MM.1S (cell line): ENCODE results near the gene ATXN1.

ENCODE experiments used
- DNase-seq: peaks from one replicate; pipeline ENCODE4 v3.0.0-alpha.2; 2015
- H2AFZ ChIP-seq: fragments of 300-600 bp; sonication (generic); 2 replicates; pipeline ENCODE4 v1.6.0; 2016; ENCODE audit warnings: antibody characterized with exemption, low read length
- H3F3A ChIP-seq: fragments of 300-600 bp; sonication (generic); 2 replicates; pipeline ENCODE4 v1.6.1; 2016; ENCODE audit warnings: mild to moderate bottlenecking, antibody characterized with exemption, low read length, moderate library complexity, mixed read lengths; ENCODE audit not compliant: insufficient read depth
- H3K27ac ChIP-seq: fragments of 300-600 bp; sonication (generic); 2 replicates; pipeline ENCODE4 v1.5.1; 2016; ENCODE audit warnings: mild to moderate bottlenecking, low read length
- H3K27me3 ChIP-seq: fragments of 300-600 bp; sonication (generic); replicated peaks from 2 replicates; pipeline ENCODE4 v1.6.0; 2016; ENCODE audit warnings: low read length; ENCODE audit not compliant: insufficient read depth
- H3K36me3 ChIP-seq: fragments of 300-600 bp; sonication (generic); replicated peaks from 2 replicates; pipeline ENCODE4 v1.6.1; 2016; ENCODE audit warnings: mild to moderate bottlenecking, low read length, mixed read lengths; ENCODE audit not compliant: insufficient read depth
- H3K4me1 ChIP-seq: fragments of 300-600 bp; sonication (generic); 2 replicates; pipeline ENCODE4 v1.6.1; 2016; ENCODE audit warnings: low read length, mixed read lengths
- H3K4me2 ChIP-seq: fragments of 300-600 bp; sonication (generic); 2 replicates; pipeline ENCODE4 v1.6.0; 2016; ENCODE audit warnings: low read depth, low read length
- H3K4me3 ChIP-seq: fragments of 300-600 bp; sonication (generic); 2 replicates; pipeline ENCODE4 v1.5.1; 2016; ENCODE audit warnings: low read length, mixed read lengths
- H3K79me2 ChIP-seq: fragments of 300-600 bp; sonication (generic); 2 replicates; pipeline ENCODE4 v1.6.1; 2016; ENCODE audit warnings: mixed run types, low read length, mixed read lengths
- H3K9ac ChIP-seq: fragments of 300-600 bp; sonication (generic); 2 replicates; pipeline ENCODE4 v1.6.1; 2016; ENCODE audit warnings: low read length, mixed read lengths
- H3K9me2 ChIP-seq: fragments of 300-600 bp; sonication (generic); replicated peaks from 2 replicates; pipeline ENCODE4 v1.6.1; 2016; ENCODE audit warnings: mild to moderate bottlenecking, low read length, mixed read lengths; ENCODE audit not compliant: insufficient read depth
- H3K9me3 ChIP-seq: fragments of 300-600 bp; sonication (generic); replicated peaks from 2 replicates; pipeline ENCODE4 v1.6.1; 2016; ENCODE audit warnings: mild to moderate bottlenecking, low read length, mixed read lengths; ENCODE audit not compliant: insufficient read depth
- H4K20me1 ChIP-seq: fragments of 300-600 bp; sonication (generic); 2 replicates; pipeline ENCODE4 v1.6.1; 2016; ENCODE audit warnings: mild to moderate bottlenecking, low read length, moderate library complexity, mixed read lengths; ENCODE audit not compliant: insufficient read depth
- EZH2 ChIP-seq: fragments of 300-600 bp; sonication (generic); optimal IDR thresholded peaks from 2 replicates; pipeline ENCODE3; 2017; ENCODE audit warnings: low read depth, mild to moderate bottlenecking, antibody characterized with exemption, low read length, mixed read lengths
- EZH2phosphoT487 ChIP-seq: fragments of 300-600 bp; sonication (generic); IDR thresholded peaks from 2 replicates; pipeline ENCODE4 v1.6.1; 2018; ENCODE audit warnings: antibody characterized with exemption, low read length
- TF ChIP-seq, protein P1 (sequence below): fragments of 300-600 bp; sonication (generic); IDR thresholded peaks from 2 replicates; pipeline ENCODE4 v1.5.1; 2016; ENCODE audit warnings: antibody characterized with exemption, low read length, mixed read lengths

The ATXN1 gene

DNA sequence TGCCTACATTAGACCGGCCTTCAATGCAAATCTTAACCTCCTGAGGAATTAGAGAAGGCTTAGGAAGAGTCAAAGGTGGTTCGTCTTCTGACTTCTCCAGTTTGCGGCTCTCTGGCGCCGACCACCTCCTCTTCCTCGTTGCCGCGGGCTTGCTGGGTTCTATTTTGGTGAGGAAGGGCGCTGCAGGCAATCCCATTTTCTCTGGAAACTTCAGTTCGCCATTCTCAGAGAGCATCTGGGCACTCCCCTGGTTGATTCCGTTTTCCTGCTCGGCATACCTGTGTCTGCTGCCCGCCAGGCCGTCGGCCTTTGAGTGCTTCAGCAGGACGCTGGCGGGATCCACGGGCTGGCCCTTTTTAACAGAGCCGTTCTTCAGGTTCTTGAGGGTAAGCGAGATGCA is 454.9 kb downstream of the ATXN1 start:
- no peaks in the 10 kb centered on the region for H3K36me3 ChIP-seq
- TF ChIP-seq EZH2phosphoT487 (no peak), EZH2 (no peak)
- TF ChIP-seq, protein P1, sequence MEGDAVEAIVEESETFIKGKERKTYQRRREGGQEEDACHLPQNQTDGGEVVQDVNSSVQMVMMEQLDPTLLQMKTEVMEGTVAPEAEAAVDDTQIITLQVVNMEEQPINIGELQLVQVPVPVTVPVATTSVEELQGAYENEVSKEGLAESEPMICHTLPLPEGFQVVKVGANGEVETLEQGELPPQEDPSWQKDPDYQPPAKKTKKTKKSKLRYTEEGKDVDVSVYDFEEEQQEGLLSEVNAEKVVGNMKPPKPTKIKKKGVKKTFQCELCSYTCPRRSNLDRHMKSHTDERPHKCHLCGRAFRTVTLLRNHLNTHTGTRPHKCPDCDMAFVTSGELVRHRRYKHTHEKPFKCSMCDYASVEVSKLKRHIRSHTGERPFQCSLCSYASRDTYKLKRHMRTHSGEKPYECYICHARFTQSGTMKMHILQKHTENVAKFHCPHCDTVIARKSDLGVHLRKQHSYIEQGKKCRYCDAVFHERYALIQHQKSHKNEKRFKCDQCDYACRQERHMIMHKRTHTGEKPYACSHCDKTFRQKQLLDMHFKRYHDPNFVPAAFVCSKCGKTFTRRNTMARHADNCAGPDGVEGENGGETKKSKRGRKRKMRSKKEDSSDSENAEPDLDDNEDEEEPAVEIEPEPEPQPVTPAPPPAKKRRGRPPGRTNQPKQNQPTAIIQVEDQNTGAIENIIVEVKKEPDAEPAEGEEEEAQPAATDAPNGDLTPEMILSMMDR: no peak
- H3F3A ChIP-seq: no peaks in the 10 kb centered on the region
- no peak overlapping the region for H3K27ac ChIP-seq
- no peak overlapping the region for H3K9ac ChIP-seq
- H3K9me2 ChIP-seq: no peaks in the 10 kb centered on the region
- H2AFZ ChIP-seq: no peak overlapping the region
- no peaks in the 10 kb centered on the region for H3K9me3 ChIP-seq
- H3K79me2 ChIP-seq: no peaks in the 10 kb centered on the region
- peaks cover 6% of the 10 kb centered on the region for H3K4me1 ChIP-seq
- H3K27me3 ChIP-seq: no peaks in the 10 kb centered on the region
- DNase-seq: no peak
- H3K4me2 ChIP-seq: no peak overlapping the region
- no peaks in the 10 kb centered on the region for H4K20me1 ChIP-seq
- no peak overlapping the region for H3K4me3 ChIP-seq

DNA sequence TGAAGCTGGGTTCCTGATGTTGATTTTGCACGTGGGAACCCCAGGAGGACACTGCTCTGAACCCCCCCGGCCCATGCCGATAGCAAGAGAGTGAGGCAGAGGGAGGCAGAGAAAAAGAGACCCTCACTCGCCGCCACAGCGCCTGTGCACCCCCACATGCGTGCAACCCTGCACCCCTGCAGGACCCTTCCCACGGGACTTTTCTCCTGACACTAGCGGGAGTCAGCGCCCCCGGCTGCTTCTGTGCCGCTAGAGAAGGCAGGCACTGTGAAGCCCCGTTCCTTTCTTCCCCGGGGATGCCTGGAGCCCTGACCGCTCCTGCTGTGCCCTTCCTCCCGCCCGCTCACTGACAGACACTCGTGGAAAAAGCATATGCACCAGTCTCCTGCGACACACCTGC is 455.5 kb downstream of the ATXN1 start:
- Histone ChIP-seq H3F3A (no peaks in the 10 kb centered on the region), H3K36me3 (no peaks in the 10 kb centered on the region), H3K9me3 (no peaks in the 10 kb centered on the region), H2AFZ (no peak overlapping the region), H3K27me3 (no peaks in the 10 kb centered on the region), H4K20me1 (no peaks in the 10 kb centered on the region), H3K79me2 (no peaks in the 10 kb centered on the region), H3K9ac (no peak overlapping the region), H3K27ac (no peak overlapping the region), H3K4me3 (no peak overlapping the region), H3K4me1 (peaks cover 12% of the 10 kb centered on the region), H3K4me2 (no peak overlapping the region), H3K9me2 (no peaks in the 10 kb centered on the region)
- TF ChIP-seq, protein P1: no peak
- TF ChIP-seq EZH2phosphoT487 (no peak), EZH2 (no peak)
- DNase-seq: no peak

DNA sequence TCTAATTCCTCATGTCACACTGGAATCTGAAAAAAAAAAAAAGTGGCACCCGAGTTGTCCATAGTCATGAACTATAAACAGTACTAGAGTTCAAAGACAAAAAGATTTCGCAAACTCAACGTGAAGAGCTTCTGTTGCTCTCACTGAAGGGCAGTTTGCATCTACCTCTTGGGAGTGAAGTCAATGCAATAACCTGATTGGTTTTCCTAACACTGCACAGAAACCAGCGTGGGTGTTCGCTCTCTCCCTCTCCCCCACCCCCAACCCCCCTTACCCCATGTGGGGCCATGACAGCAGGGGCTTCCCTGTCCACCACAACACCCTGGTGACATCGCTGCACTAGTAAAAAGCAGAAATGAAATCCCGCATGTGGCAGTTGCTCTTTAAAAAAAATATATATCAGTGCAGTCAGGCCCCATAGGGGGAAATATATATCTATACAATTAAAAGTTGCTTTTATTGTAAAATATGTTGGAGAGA is 456.0 kb downstream of the ATXN1 start:
- H3K9me3 ChIP-seq: no peaks in the 10 kb centered on the region
- DNase-seq: no peak
- no peak overlapping the region for H3K27ac ChIP-seq
- H4K20me1 ChIP-seq: no peaks in the 10 kb centered on the region
- H3K4me2 ChIP-seq: no peak overlapping the region
- H3K9ac ChIP-seq: no peak overlapping the region
- H3K79me2 ChIP-seq: no peaks in the 10 kb centered on the region
- H3K4me3 ChIP-seq: no peak overlapping the region
- H3K9me2 ChIP-seq: no peaks in the 10 kb centered on the region
- H3K36me3 ChIP-seq: no peaks in the 10 kb centered on the region
- no peaks in the 10 kb centered on the region for H3F3A ChIP-seq
- H3K27me3 ChIP-seq: no peaks in the 10 kb centered on the region
- no peak overlapping the region for H2AFZ ChIP-seq
- no peak for TF ChIP-seq EZH2phosphoT487
- TF ChIP-seq, protein P1: no peak
- TF ChIP-seq EZH2: no peak
- H3K4me1 ChIP-seq: peaks cover 12% of the 10 kb centered on the region
